Measurements from ENCODE around the gene OR2T12.
"Not testable (repeated sequence)": the region's sequence is repeated elsewhere in the genome, so short reads cannot be mapped to it uniquely, and the experiment has no call there.

Gene OR2T12

DNA sequence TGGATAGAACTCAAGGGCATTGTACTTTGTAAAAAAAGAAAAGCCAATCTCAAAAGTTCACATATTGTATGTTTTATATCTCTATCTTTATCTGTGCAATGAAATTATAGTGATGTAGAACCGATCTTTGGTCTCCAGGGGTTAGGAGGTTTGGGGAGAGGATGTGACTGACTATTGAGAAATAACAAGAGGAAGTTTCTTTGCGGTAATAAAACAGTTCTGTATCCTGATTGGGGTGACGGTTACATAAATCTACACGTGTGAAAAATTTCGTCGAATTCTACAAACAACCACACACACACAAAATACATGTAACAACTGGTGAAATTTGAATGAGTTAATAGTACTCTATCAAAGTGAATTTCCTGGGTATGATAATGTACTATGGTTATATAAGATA lies 14.8 kb downstream of the OR2T12 start:
- no peaks in the 10 kb centered on the region for H3K27me3 ChIP-seq (ENCODE audit: control insufficient read depth in 1 of 2, insufficient read depth in 1 of 2, low read length in 2 of 2)
- no peak overlapping the region for H2BK15ac ChIP-seq (ENCODE audit: low read depth, poor library complexity, severe bottlenecking)
- DNase-seq: no peak
- no peaks in the 10 kb centered on the region for H3K4me1 ChIP-seq (ENCODE audit: control insufficient read depth, insufficient read depth, low read depth, low read length)
- no peak overlapping the region for H2AFZ ChIP-seq (ENCODE audit: low read depth, low read length)
- no peak overlapping the region for H4K91ac ChIP-seq (ENCODE audit: low read length)
- H3K4ac ChIP-seq (ENCODE audit: low read depth in 1 of 2, low read length in 2 of 2): no peak overlapping the region
- H2BK120ac ChIP-seq (ENCODE audit: low read depth, low read length): no peak overlapping the region
- no peak overlapping the region for H3K4me2 ChIP-seq (ENCODE audit: low read length, poor library complexity, severe bottlenecking)
- H3K9me3 ChIP-seq (ENCODE audit: control insufficient read depth, low read length): peaks cover 26% of the 10 kb centered on the region
- no peak overlapping the region for H2AK5ac ChIP-seq (ENCODE audit: low read length, severe bottlenecking)
- H3K18ac ChIP-seq (ENCODE audit: low read depth in 1 of 2, low read length in 2 of 2): no peak overlapping the region
- H3K9ac ChIP-seq (ENCODE audit: low read length): no peak overlapping the region
- H3K79me1 ChIP-seq (replicated peaks; ENCODE audit: low read length, poor library complexity, severe bottlenecking): no peaks in the 10 kb centered on the region
- H3K4me3 ChIP-seq (ENCODE audit: insufficient read depth in 1 of 2, low read depth in 1 of 2, low read length in 2 of 2): no peak overlapping the region
- no CpG with 5 or more reads among the region's 6 CpGs for WGBS
- no peak overlapping the region for H2BK12ac ChIP-seq (ENCODE audit: low read length in 2 of 2)
- H2BK5ac ChIP-seq (ENCODE audit: low read depth, low read length, poor library complexity, severe bottlenecking): no peak overlapping the region
- H3K36me3 ChIP-seq (ENCODE audit: control insufficient read depth in 1 of 2, insufficient read depth in 2 of 2, low read depth in 1 of 2, low read length in 2 of 2): no peaks in the 10 kb centered on the region
- H4K8ac ChIP-seq (ENCODE audit: low read length): no peak overlapping the region
- H3K14ac ChIP-seq (ENCODE audit: low read length in 2 of 2): no peak overlapping the region
- H3K23ac ChIP-seq (ENCODE audit: low read length in 2 of 2): no peak overlapping the region
- H3K27ac ChIP-seq (ENCODE audit: low read length, poor library complexity, severe bottlenecking): no peak overlapping the region

DNA sequence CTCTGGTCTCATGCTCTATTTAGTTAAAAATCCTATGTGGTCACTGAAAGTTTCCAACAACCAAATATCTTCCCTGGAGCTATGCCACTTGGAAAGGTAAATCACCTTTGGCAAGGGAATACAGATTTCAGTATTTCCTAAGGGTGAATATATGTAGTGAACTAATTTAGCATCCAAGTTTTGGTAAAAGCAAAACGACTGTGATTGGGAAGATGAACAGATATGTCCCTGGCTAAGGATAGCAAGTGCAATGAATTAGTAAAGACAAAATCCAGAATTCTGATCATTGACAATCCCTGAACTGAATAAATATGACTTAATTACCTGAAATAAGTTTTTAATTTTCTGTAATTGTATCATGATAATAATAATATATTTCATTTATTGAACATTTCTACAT lies 25.3 kb downstream of the OR2T12 start, which contains the start of gene OR2T33:
Gene OR2T33, minus strand, starts transcription at position 101 of the 400 bp plus-strand sequence. CDS start 4,162 bp downstream, outside the sequence.
- no peak within 1 kb of the TSS for H2BK15ac ChIP-seq (ENCODE audit: low read depth, poor library complexity, severe bottlenecking)
- no peaks in the 10 kb centered on the region for H3K79me1 ChIP-seq (replicated peaks; ENCODE audit: low read length, poor library complexity, severe bottlenecking)
- peaks cover 40% of the 10 kb centered on the region for H3K9me3 ChIP-seq (ENCODE audit: control insufficient read depth, low read length)
- no peak within 1 kb of the TSS for H2BK120ac ChIP-seq (ENCODE audit: low read depth, low read length)
- H3K27me3 ChIP-seq (ENCODE audit: control insufficient read depth in 1 of 2, insufficient read depth in 1 of 2, low read length in 2 of 2): no peaks in the 10 kb centered on the region
- no peak within 1 kb of the TSS for H3K27ac ChIP-seq (ENCODE audit: low read length, poor library complexity, severe bottlenecking)
- no peaks in the 10 kb centered on the region for H3K4me1 ChIP-seq (ENCODE audit: control insufficient read depth, insufficient read depth, low read depth, low read length)
- H2AFZ ChIP-seq (ENCODE audit: low read depth, low read length): no peak within 1 kb of the TSS
- H3K4me3 ChIP-seq (ENCODE audit: insufficient read depth in 1 of 2, low read depth in 1 of 2, low read length in 2 of 2): no peak within 1 kb of the TSS
- H2AK5ac ChIP-seq (ENCODE audit: low read length, severe bottlenecking): no peak within 1 kb of the TSS
- no peak within 1 kb of the TSS for H3K4ac ChIP-seq (ENCODE audit: low read depth in 1 of 2, low read length in 2 of 2)
- WGBS: 43% methylated on average over 1 of the region's 1 CpG
- H4K91ac ChIP-seq (ENCODE audit: low read length): no peak within 1 kb of the TSS
- H2BK12ac ChIP-seq (ENCODE audit: low read length in 2 of 2): no peak within 1 kb of the TSS
- no peaks in the 10 kb centered on the region for H3K36me3 ChIP-seq (ENCODE audit: control insufficient read depth in 1 of 2, insufficient read depth in 2 of 2, low read depth in 1 of 2, low read length in 2 of 2)
- no peak within 1 kb of the TSS for H2BK5ac ChIP-seq (ENCODE audit: low read depth, low read length, poor library complexity, severe bottlenecking)
- no peak for DNase-seq
- H4K8ac ChIP-seq (ENCODE audit: low read length): no peak within 1 kb of the TSS
- no peak within 1 kb of the TSS for H3K14ac ChIP-seq (ENCODE audit: low read length in 2 of 2)
- H3K18ac ChIP-seq (ENCODE audit: low read depth in 1 of 2, low read length in 2 of 2): no peak within 1 kb of the TSS
- no peak within 1 kb of the TSS for H3K23ac ChIP-seq (ENCODE audit: low read length in 2 of 2)
- H3K4me2 ChIP-seq (ENCODE audit: low read length, poor library complexity, severe bottlenecking): no peak within 1 kb of the TSS
- no peak within 1 kb of the TSS for H3K9ac ChIP-seq (ENCODE audit: low read length)

DNA sequence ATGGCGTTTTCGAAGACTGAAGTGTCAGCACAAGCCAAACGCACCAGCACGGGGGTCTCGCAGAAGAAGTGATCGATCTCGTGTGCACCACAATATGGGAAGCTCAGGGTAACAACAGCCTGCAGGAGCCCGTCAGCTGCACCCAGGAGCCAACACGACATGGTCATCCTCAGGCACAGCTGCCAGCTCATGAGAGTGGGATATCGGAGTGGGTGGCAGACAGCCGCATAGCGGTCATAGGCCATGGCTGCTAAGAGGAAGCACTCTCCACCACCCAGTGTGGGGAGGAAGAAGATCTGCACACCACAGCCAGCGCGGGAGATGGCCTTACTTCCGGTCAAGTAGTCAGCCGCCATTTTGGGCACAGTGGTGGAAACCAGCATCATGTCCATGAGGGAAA lies 30.0 kb downstream of the OR2T12 start:
- not testable (repeated sequence) for H2AFZ ChIP-seq (ENCODE audit: low read depth, low read length); H3K14ac ChIP-seq (ENCODE audit: low read length in 2 of 2); H3K23ac ChIP-seq (ENCODE audit: low read length in 2 of 2); H4K91ac ChIP-seq (ENCODE audit: low read length); H2AK5ac ChIP-seq (ENCODE audit: low read length, severe bottlenecking); H3K27ac ChIP-seq (ENCODE audit: low read length, poor library complexity, severe bottlenecking); H3K9ac ChIP-seq (ENCODE audit: low read length); H3K4ac ChIP-seq (ENCODE audit: low read depth in 1 of 2, low read length in 2 of 2); H3K18ac ChIP-seq (ENCODE audit: low read depth in 1 of 2, low read length in 2 of 2); H4K8ac ChIP-seq (ENCODE audit: low read length); H2BK15ac ChIP-seq (ENCODE audit: low read depth, poor library complexity, severe bottlenecking); DNase-seq; H3K79me1 ChIP-seq (replicated peaks; ENCODE audit: low read length, poor library complexity, severe bottlenecking); H3K4me1 ChIP-seq (ENCODE audit: control insufficient read depth, insufficient read depth, low read depth, low read length); H2BK5ac ChIP-seq (ENCODE audit: low read depth, low read length, poor library complexity, severe bottlenecking); H2BK12ac ChIP-seq (ENCODE audit: low read length in 2 of 2); H3K36me3 ChIP-seq (ENCODE audit: control insufficient read depth in 1 of 2, insufficient read depth in 2 of 2, low read depth in 1 of 2, low read length in 2 of 2); H3K4me2 ChIP-seq (ENCODE audit: low read length, poor library complexity, severe bottlenecking); H3K4me3 ChIP-seq (ENCODE audit: insufficient read depth in 1 of 2, low read depth in 1 of 2, low read length in 2 of 2); H3K27me3 ChIP-seq (ENCODE audit: control insufficient read depth in 1 of 2, insufficient read depth in 1 of 2, low read length in 2 of 2); H2BK120ac ChIP-seq (ENCODE audit: low read depth, low read length)
- WGBS: 100% methylated on average over 5 of the region's 16 CpGs
- H3K9me3 ChIP-seq (ENCODE audit: control insufficient read depth, low read length): peaks cover 27% of the 10 kb centered on the region

DNA sequence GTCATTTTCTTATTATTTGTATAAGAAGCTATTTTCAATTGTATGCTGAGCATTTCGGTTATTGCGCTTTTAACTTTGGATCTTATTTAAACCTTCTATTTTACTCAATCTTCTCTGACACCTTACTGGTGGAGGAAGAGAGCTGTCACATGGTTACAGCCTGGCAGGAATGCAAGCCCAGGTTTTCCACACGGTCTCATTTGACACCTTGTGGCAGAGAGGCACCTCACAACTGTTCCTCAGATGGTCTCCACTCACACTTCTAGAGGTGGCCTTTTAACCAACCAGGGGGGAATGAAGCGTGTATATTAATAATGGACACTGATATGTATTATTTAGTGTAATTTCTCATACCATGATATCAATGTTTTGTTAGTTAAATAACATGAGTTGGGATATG lies 35.0 kb downstream of the OR2T12 start:
- Histone ChIP-seq H4K8ac (ENCODE audit: low read length) (no peak overlapping the region), H3K18ac (ENCODE audit: low read depth in 1 of 2, low read length in 2 of 2) (no peak overlapping the region), H4K91ac (ENCODE audit: low read length) (no peak overlapping the region), H3K4me1 (ENCODE audit: control insufficient read depth, insufficient read depth, low read depth, low read length) (no peaks in the 10 kb centered on the region), H3K4ac (ENCODE audit: low read depth in 1 of 2, low read length in 2 of 2) (no peak overlapping the region), H3K79me1 (replicated peaks; ENCODE audit: low read length, poor library complexity, severe bottlenecking) (no peaks in the 10 kb centered on the region), H2AK5ac (ENCODE audit: low read length, severe bottlenecking) (no peak overlapping the region), H2AFZ (ENCODE audit: low read depth, low read length) (no peak overlapping the region), H3K23ac (ENCODE audit: low read length in 2 of 2) (no peak overlapping the region), H3K4me2 (ENCODE audit: low read length, poor library complexity, severe bottlenecking) (no peak overlapping the region), H3K27me3 (ENCODE audit: control insufficient read depth in 1 of 2, insufficient read depth in 1 of 2, low read length in 2 of 2) (no peaks in the 10 kb centered on the region), H3K9me3 (ENCODE audit: control insufficient read depth, low read length) (peaks cover 28% of the 10 kb centered on the region), H2BK12ac (ENCODE audit: low read length in 2 of 2) (no peak overlapping the region), H3K27ac (ENCODE audit: low read length, poor library complexity, severe bottlenecking) (no peak overlapping the region), H3K4me3 (ENCODE audit: insufficient read depth in 1 of 2, low read depth in 1 of 2, low read length in 2 of 2) (no peak overlapping the region), H3K14ac (ENCODE audit: low read length in 2 of 2) (no peak overlapping the region), H3K36me3 (ENCODE audit: control insufficient read depth in 1 of 2, insufficient read depth in 2 of 2, low read depth in 1 of 2, low read length in 2 of 2) (no peaks in the 10 kb centered on the region), H2BK120ac (ENCODE audit: low read depth, low read length) (no peak overlapping the region), H2BK5ac (ENCODE audit: low read depth, low read length, poor library complexity, severe bottlenecking) (no peak overlapping the region), H3K9ac (ENCODE audit: low read length) (no peak overlapping the region), H2BK15ac (ENCODE audit: low read depth, poor library complexity, severe bottlenecking) (no peak overlapping the region)
- no peak for DNase-seq
- WGBS: 86% methylated on average over 3 of the region's 4 CpGs

Data from mesenchymal stem cell (in vitro differentiated cells and primary cell).